ENCODE data around the gene C9orf43. TPM values are rescaled to one million over a fixed set of nuclear protein-coding genes. Genes with fewer than 3 reads are reported as not detected.
A peak's percentile ranks its signal among the peaks of the same experiment; 100 is the strongest.

Gene C9orf43
- total RNA-seq (1 to 10 TPM in 1 of 2 donors, under 1 TPM in 1; 0.09 to 1.1 TPM), polyA plus RNA-seq (under 1 TPM; 0.23 to 0.26 TPM)

- H3K4me1 ChIP-seq (ENCODE audit: control insufficient read depth in 4 of 4, insufficient read depth in 4 of 4, low read length in 3 of 4), result peaks cover 0 to 27% (median 15%) of the 10 kb centered on the region in 4 donors
- DNase-seq (ENCODE audit: low spot score), result peak; percentile 95
- WGBS, result under 1% methylated on average over 61 of the region's 61 CpGs
Measured at GRCh38 chr9:113410207-113410864, at the start of gene C9orf43, which contains the start of gene POLE3. TSS of gene C9orf43 (plus strand) at chr9:113410747. CDS start at chr9:113413494, 2,747 bp downstream. TSS of gene POLE3 (minus strand) at chr9:113410675. CDS start at chr9:113410293, 382 bp downstream.

More at GRCh38 chr9:113410207-113410864, at the start of gene C9orf43, which contains the start of gene POLE3:
- Histone ChIP-seq H3K4me3 (ENCODE audit: low read depth in 1 of 3, low read length in 3 of 3) (peak within 1 kb of the TSS; percentile 88 to 99 (median 91)), H3K9ac (ENCODE audit: low read depth in 1 of 2, low read length in 2 of 2) (peak within 1 kb of the TSS; percentile 91 to 100), H3K27ac (ENCODE audit: low read depth in 1 of 2, low read length in 2 of 2) (peak within 1 kb of the TSS; percentile 96 to 98), H3K27me3 (ENCODE audit: control insufficient read depth in 4 of 4, insufficient read depth in 4 of 4, low read length in 3 of 4) (no peaks in the 10 kb centered on the region), H3K9me3 (ENCODE audit: control insufficient read depth in 4 of 4, low read length in 3 of 4) (no peaks in the 10 kb centered on the region), H3K36me3 (ENCODE audit: control insufficient read depth in 4 of 4, insufficient read depth in 3 of 4, low read depth in 1 of 4, low read length in 3 of 4) (peaks cover 0 to 13% (median 4%) of the 10 kb centered on the region in 4 donors)
- TF ChIP-seq YY1 (IDR thresholded peaks at IDR 0.05) (peak; percentile 93), FOXA2 (IDR thresholded peaks at IDR 0.05) (no peak), GABPA (IDR thresholded peaks at IDR 0.05 in 1 of 2, conservative IDR thresholded peaks at IDR 0.05 in 1 of 2) (peak; percentile 27 to 76), SP1 (IDR thresholded peaks at IDR 0.05) (peak; percentile 81), JUND (IDR thresholded peaks at IDR 0.05) (peak in 1 of 2 donors; percentile 17), FOXA1 (IDR thresholded peaks at IDR 0.05) (no peak), EGR1 (IDR thresholded peaks at IDR 0.05; ENCODE audit: low read depth in 2 of 2) (peak; percentile 54 to 67), HNF4G (IDR thresholded peaks at IDR 0.05) (no peak), CTCF (IDR thresholded peaks at IDR 0.05; ENCODE audit: low read depth, low read length, missing input control) (no peak), NR2F2 (IDR thresholded peaks at IDR 0.05) (no peak), TAF1 (conservative IDR thresholded peaks at IDR 0.05) (peak; percentile 72), RXRA (IDR thresholded peaks at IDR 0.05) (peak; percentile 28 to 45), RAD21 (IDR thresholded peaks at IDR 0.05) (peak in 1 of 2 donors; percentile 19), HNF4A (conservative IDR thresholded peaks at IDR 0.05) (no peak)
- TF ChIP-seq, protein P1, sequence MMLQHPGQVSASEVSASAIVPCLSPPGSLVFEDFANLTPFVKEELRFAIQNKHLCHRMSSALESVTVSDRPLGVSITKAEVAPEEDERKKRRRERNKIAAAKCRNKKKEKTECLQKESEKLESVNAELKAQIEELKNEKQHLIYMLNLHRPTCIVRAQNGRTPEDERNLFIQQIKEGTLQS (IDR thresholded peaks at IDR 0.05), result no peak
- TF ChIP-seq, protein P2, sequence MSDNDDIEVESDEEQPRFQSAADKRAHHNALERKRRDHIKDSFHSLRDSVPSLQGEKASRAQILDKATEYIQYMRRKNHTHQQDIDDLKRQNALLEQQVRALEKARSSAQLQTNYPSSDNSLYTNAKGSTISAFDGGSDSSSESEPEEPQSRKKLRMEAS (IDR thresholded peaks at IDR 0.05), result peak; percentile 92
- TF ChIP-seq, protein P3, sequence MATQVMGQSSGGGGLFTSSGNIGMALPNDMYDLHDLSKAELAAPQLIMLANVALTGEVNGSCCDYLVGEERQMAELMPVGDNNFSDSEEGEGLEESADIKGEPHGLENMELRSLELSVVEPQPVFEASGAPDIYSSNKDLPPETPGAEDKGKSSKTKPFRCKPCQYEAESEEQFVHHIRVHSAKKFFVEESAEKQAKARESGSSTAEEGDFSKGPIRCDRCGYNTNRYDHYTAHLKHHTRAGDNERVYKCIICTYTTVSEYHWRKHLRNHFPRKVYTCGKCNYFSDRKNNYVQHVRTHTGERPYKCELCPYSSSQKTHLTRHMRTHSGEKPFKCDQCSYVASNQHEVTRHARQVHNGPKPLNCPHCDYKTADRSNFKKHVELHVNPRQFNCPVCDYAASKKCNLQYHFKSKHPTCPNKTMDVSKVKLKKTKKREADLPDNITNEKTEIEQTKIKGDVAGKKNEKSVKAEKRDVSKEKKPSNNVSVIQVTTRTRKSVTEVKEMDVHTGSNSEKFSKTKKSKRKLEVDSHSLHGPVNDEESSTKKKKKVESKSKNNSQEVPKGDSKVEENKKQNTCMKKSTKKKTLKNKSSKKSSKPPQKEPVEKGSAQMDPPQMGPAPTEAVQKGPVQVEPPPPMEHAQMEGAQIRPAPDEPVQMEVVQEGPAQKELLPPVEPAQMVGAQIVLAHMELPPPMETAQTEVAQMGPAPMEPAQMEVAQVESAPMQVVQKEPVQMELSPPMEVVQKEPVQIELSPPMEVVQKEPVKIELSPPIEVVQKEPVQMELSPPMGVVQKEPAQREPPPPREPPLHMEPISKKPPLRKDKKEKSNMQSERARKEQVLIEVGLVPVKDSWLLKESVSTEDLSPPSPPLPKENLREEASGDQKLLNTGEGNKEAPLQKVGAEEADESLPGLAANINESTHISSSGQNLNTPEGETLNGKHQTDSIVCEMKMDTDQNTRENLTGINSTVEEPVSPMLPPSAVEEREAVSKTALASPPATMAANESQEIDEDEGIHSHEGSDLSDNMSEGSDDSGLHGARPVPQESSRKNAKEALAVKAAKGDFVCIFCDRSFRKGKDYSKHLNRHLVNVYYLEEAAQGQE (IDR thresholded peaks at IDR 0.05), result peak; percentile 73
- TF ChIP-seq, protein P4, sequence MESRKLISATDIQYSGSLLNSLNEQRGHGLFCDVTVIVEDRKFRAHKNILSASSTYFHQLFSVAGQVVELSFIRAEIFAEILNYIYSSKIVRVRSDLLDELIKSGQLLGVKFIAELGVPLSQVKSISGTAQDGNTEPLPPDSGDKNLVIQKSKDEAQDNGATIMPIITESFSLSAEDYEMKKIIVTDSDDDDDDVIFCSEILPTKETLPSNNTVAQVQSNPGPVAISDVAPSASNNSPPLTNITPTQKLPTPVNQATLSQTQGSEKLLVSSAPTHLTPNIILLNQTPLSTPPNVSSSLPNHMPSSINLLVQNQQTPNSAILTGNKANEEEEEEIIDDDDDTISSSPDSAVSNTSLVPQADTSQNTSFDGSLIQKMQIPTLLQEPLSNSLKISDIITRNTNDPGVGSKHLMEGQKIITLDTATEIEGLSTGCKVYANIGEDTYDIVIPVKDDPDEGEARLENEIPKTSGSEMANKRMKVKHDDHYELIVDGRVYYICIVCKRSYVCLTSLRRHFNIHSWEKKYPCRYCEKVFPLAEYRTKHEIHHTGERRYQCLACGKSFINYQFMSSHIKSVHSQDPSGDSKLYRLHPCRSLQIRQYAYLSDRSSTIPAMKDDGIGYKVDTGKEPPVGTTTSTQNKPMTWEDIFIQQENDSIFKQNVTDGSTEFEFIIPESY (IDR thresholded peaks at IDR 0.05), result peak; percentile 98
